Measurements from ENCODE around the gene GLS. TPM values are rescaled to one million over a fixed set of nuclear protein-coding genes. Genes with fewer than 3 reads are reported as not detected.

Gene GLS
- total RNA-seq, 2 donors from 2014 or later: 415 to 476 TPM

DNA sequence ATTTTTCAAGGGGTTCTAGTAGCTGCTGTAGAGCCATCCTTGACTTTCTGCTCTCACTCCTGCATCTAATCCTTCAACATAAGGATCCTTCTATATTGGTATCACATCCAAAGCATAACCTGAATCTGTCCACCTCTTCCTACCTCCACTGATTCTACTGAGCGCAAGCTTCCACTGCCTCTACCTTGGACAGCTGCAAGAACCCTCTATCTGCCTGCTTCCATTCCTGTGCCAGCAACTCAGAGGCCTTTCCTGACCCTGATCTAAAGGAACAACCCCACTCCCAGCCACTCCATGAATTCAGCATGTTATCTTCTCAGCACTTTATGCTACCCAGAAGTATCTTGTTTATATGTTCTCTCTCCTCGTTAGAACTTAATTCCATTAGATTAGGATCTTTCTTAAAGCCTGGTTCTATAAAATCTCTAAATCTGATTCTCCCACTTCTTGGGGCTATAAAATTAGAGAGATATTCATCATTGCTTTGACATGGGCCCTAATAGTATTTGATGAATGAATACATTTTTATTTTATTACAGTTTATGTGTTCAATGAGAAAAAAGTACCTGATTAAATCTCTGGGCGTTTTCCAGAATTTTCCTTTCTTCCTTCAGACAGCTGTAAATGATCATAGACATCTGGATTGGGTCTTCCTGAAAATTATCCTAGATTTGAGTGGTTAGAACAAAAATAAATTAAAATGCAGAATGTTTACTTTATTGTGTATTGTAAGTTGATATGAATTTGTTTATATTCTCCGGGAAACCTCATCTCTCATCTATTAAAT, 126.6 kb downstream of the GLS start:
- no peaks in the 10 kb centered on the region for H3K27me3 ChIP-seq (replicated peaks; ENCODE audit: insufficient read depth)
- H3K4me3 ChIP-seq: no peak overlapping the region
- ATAC-seq (ENCODE audit: insufficient number of reproducible peaks, low FRiP score, low read depth) (no peak), DNase-seq (ENCODE audit: low spot score) (no peak)
- no peak overlapping the region for H3K27ac ChIP-seq
- no peaks in the 10 kb centered on the region for H3K9me3 ChIP-seq
- H3K4me1 ChIP-seq (ENCODE audit: control insufficient read depth in 1 of 2, low read depth in 2 of 2): peaks cover 3 to 16% of the 10 kb centered on the region in 2 donors
- H3K36me3 ChIP-seq: peaks cover 37% of the 10 kb centered on the region
- TF ChIP-seq CTCF (IDR thresholded peaks at IDR 0.05): no peak

DNA sequence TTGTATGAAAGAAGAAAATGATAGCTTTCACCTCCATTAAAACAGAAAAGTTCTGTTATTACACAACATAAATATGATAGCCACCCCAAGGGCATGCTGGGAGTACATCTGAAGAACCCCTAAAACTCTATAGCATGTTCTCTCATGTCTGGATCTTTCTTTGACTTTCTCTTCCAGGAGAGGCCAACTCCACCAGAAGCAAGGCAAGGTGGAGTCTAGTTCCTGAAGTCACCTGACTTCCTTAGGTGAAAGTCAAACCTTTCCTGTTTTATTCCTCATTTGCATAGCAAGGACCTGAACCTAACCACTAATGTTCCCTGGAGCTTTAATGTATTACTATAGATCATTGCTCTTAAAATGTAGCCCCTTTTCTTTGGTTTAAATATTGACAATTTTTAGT, 127.7 kb downstream of the GLS start:
- H3K27ac ChIP-seq: no peak overlapping the region
- ATAC-seq (ENCODE audit: insufficient number of reproducible peaks, low FRiP score, low read depth) (no peak), DNase-seq (ENCODE audit: low spot score) (no peak)
- H3K27me3 ChIP-seq (replicated peaks; ENCODE audit: insufficient read depth): no peaks in the 10 kb centered on the region
- H3K36me3 ChIP-seq: peaks cover 34% of the 10 kb centered on the region
- no peaks in the 10 kb centered on the region for H3K9me3 ChIP-seq
- peaks cover 12 to 26% of the 10 kb centered on the region in 2 donors for H3K4me1 ChIP-seq (ENCODE audit: control insufficient read depth in 1 of 2, low read depth in 2 of 2)
- no peak overlapping the region for H3K4me3 ChIP-seq
- TF ChIP-seq CTCF (IDR thresholded peaks at IDR 0.05): no peak

DNA sequence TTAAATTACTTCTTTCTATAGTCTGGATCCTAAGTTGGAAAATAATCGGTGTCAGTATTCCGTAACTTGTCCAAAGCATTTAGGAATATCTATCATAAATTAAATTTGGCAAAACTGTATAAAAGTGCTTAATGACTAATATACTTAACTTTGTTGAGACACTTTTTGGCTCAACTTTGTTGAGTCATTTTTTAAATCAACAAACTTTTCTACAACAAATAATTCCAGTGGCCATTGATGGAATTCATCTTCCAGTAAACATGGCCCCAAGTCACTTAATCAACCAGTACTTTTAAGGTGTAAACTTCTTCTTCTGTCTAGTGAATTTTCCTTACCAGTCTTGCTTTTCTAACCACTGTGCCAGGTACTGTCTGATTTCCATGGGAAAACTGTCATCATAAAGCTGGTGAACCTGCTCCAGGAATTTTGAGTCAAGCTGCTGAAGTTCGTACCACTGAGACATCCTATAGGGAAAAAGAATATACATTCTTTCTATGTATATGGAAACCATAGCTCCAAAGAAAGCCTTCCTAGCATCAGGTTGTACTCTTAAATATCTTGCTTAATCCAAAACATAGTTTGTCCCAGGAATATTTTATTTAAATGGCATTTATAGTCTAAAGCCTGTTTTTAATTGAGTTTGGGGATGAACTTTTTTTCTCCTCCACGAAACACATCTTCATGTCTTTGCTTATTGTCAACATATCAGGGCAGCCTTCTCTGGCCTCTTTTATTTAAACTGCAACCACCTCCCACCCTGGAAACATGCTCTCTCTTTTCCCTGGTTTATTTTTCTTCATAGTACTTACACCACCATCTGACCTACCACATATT, 129.1 kb downstream of the GLS start:
- no peak overlapping the region for H3K4me3 ChIP-seq

GRCh38 chr2:191010887-191011885, 130.6 kb downstream of the GLS start:
- H3K4me1 ChIP-seq (ENCODE audit: control insufficient read depth in 1 of 2, low read depth in 2 of 2): peaks cover 16 to 26% of the 10 kb centered on the region in 2 donors
- H3K27ac ChIP-seq: no peak overlapping the region
- no peaks in the 10 kb centered on the region for H3K27me3 ChIP-seq (replicated peaks; ENCODE audit: insufficient read depth)
- ATAC-seq (ENCODE audit: insufficient number of reproducible peaks, low FRiP score, low read depth) (no peak), DNase-seq (ENCODE audit: low spot score) (no peak)
- H3K36me3 ChIP-seq: peaks cover 12% of the 10 kb centered on the region
- TF ChIP-seq CTCF (IDR thresholded peaks at IDR 0.05): no peak
- no peak overlapping the region for H3K4me3 ChIP-seq
- no peaks in the 10 kb centered on the region for H3K9me3 ChIP-seq

More for the DNA sequence above, 129.1 kb downstream of the GLS start:
- Histone ChIP-seq H3K4me1 (ENCODE audit: control insufficient read depth in 1 of 2, low read depth in 2 of 2) (peaks cover 15 to 26% of the 10 kb centered on the region in 2 donors), H3K27me3 (replicated peaks; ENCODE audit: insufficient read depth) (no peaks in the 10 kb centered on the region), H3K9me3 (no peaks in the 10 kb centered on the region), H3K27ac (no peak overlapping the region), H3K36me3 (peaks cover 26% of the 10 kb centered on the region)
- DNase-seq (ENCODE audit: low spot score) (no peak), ATAC-seq (ENCODE audit: insufficient number of reproducible peaks, low FRiP score, low read depth) (no peak)
- no peak for TF ChIP-seq CTCF (IDR thresholded peaks at IDR 0.05)

Data from thoracic aorta (tissue), 2 donors.